Kidney (tissue), 14 donors: Measurements from ENCODE around the gene KLHDC8A. TPM values are rescaled to one million over a fixed set of nuclear protein-coding genes. Genes with fewer than 3 reads are reported as not detected.

Experiments used
- DNase-seq, 5 donors: peaks; one replicate each; pipeline ENCODE4 v3.0.0-alpha.2; 2013 to 2020
- FAIRE-seq: peaks from 2 replicates; lab custom pipeline; 2012; peaks lifted over from hg19 to GRCh38; lab: Jason Lieb, UNC
- H3K27ac ChIP-seq, 2 donors: one replicate each; pipeline ENCODE4 v1.7.0; 2013; ENCODE audit warnings: low read depth in 2 of 2, low read length in 2 of 2, inconsistent platforms in 1 of 2
- H3K27me3 ChIP-seq: one replicate; pipeline ENCODE4 v1.7.1; 2013; ENCODE audit warnings: low read length, inconsistent platforms; ENCODE audit not compliant: control insufficient read depth, insufficient read depth
- H3K36me3 ChIP-seq, 3 donors: one replicate each; pipeline versions ENCODE4 v1.7.0 to v1.7.1; 2013; ENCODE audit warnings: low read length in 3 of 3, control low read depth in 1 of 3, inconsistent platforms in 1 of 3; ENCODE audit not compliant: insufficient read depth in 3 of 3, control insufficient read depth in 2 of 3
- H3K4me1 ChIP-seq, 3 donors: one replicate each; pipeline versions ENCODE4 v1.7.0 to v1.7.1; 2013; ENCODE audit warnings: low read length in 3 of 3, inconsistent platforms in 1 of 3, low read depth in 1 of 3; ENCODE audit not compliant: control insufficient read depth in 2 of 3, insufficient read depth in 2 of 3
- H3K4me3 ChIP-seq, 3 donors: one replicate each; pipeline versions ENCODE4 v1.7.0 to v1.8.1; 2013; ENCODE audit warnings: low read length in 3 of 3, control low read depth in 1 of 3, inconsistent platforms in 1 of 3
- H3K9ac ChIP-seq, 3 donors: one replicate each; pipeline versions ENCODE4 v1.7.0 to v1.7.1; 2013; ENCODE audit warnings: low read length in 3 of 3, control low read depth in 1 of 3, inconsistent platforms in 1 of 3
- H3K9me3 ChIP-seq, 3 donors: one replicate each; pipeline versions ENCODE4 v1.7.0 to v1.7.1; 2013; ENCODE audit warnings: low read length in 3 of 3, control low read depth in 1 of 3, inconsistent platforms in 1 of 3; ENCODE audit not compliant: control insufficient read depth in 2 of 3, insufficient read depth in 1 of 3
- intact Hi-C: fragments of 100-400 bp; cut with DNase I; formaldehyde crosslinking; loops from one replicate; pipeline ENCODE4 v1.11.1; 2022
- polyA plus RNA-seq: library from polyadenylated mRNA; stranded (reverse); fragments of 350-450 nt; fragmentation: Illumina TruSeq; extraction: RNeasy Lipid Tissue Mini Kit (QIAGEN cat#74804); gene quantifications from one replicate; pipeline ENCODE4 v1.2.3, GENCODE V29; 2014; ENCODE audit warnings: low read depth, low replicate concordance; ENCODE audit not compliant: insufficient read depth
- total RNA-seq: library from RNA; stranded (reverse); fragmentation: NEBNext Ultra II Directional; extraction: Animal tissue kit (Norgen Biotek cat#: 25700); gene quantifications from one replicate; pipeline ENCODE4 v1.2.1, GENCODE V29; 2021
- TF ChIP-seq, protein P1 (sequence below): IDR thresholded peaks from 3 replicates; pipeline ENCODE4 v1.5.1; 2012; ENCODE audit warnings: mild to moderate bottlenecking, moderate library complexity, borderline replicate concordance; ENCODE audit not compliant: insufficient read depth; ENCODE audit errors: extremely low read depth
- donor health status: control.
- donor health status: control.
- donor health status: control.
- donor health status: control.
- donor health status: control.
- donor health status: DM: yes; HTN: yes; CAD: no.
- donor health status: Normal renal cell carcinoma (clear cell type).

The KLHDC8A gene
- total and polyA plus RNA-seq, 2 donors from 2014 or later, result not detected

DNA sequence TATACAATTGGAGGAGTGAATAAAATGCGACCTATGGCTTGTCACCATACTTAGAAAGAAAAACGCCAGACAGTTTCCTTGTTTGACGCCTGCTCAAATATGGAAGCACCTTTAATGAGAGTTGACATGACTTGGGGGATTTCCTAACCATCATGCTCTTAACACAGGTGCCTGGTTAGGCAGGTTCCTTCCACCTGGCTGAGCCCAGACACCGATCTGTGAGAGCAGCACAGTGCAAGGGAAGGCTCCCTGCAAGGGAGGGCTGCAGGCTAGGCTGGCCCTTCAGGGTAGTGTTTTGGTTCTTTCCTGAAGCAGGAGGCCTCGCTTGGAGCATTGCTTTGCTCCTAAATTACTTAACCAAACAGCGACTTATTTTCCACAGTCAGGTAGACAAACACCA is 24.6 kb upstream of the KLHDC8A start:
- no peaks in the 10 kb centered on the region for H3K36me3 ChIP-seq
- intact Hi-C loops, result no loop called here
- H3K4me1 ChIP-seq, result no peaks in the 10 kb centered on the region
- TF ChIP-seq, protein P1, sequence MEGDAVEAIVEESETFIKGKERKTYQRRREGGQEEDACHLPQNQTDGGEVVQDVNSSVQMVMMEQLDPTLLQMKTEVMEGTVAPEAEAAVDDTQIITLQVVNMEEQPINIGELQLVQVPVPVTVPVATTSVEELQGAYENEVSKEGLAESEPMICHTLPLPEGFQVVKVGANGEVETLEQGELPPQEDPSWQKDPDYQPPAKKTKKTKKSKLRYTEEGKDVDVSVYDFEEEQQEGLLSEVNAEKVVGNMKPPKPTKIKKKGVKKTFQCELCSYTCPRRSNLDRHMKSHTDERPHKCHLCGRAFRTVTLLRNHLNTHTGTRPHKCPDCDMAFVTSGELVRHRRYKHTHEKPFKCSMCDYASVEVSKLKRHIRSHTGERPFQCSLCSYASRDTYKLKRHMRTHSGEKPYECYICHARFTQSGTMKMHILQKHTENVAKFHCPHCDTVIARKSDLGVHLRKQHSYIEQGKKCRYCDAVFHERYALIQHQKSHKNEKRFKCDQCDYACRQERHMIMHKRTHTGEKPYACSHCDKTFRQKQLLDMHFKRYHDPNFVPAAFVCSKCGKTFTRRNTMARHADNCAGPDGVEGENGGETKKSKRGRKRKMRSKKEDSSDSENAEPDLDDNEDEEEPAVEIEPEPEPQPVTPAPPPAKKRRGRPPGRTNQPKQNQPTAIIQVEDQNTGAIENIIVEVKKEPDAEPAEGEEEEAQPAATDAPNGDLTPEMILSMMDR, result no peak
- no peak overlapping the region for H3K4me3 ChIP-seq
- no peak overlapping the region for H3K9ac ChIP-seq
- FAIRE-seq, result no peak
- no peak for DNase-seq
- no peaks in the 10 kb centered on the region for H3K27me3 ChIP-seq
- H3K9me3 ChIP-seq, result no peaks in the 10 kb centered on the region
- H3K27ac ChIP-seq, result no peak overlapping the region

- Histone ChIP-seq H3K36me3 (no peaks in the 10 kb centered on the region), H3K4me3 (no peak overlapping the region), H3K9ac (no peak overlapping the region), H3K27ac (no peak overlapping the region), H3K9me3 (no peaks in the 10 kb centered on the region), H3K4me1 (no peaks in the 10 kb centered on the region), H3K27me3 (no peaks in the 10 kb centered on the region)
- FAIRE-seq (no peak), DNase-seq (no peak)
- TF ChIP-seq, protein P1, result no peak
- intact Hi-C loops, result no loop called here
Observed at GRCh38 chr1:205380882-205381281, 24.2 kb upstream of the KLHDC8A start.

DNA sequence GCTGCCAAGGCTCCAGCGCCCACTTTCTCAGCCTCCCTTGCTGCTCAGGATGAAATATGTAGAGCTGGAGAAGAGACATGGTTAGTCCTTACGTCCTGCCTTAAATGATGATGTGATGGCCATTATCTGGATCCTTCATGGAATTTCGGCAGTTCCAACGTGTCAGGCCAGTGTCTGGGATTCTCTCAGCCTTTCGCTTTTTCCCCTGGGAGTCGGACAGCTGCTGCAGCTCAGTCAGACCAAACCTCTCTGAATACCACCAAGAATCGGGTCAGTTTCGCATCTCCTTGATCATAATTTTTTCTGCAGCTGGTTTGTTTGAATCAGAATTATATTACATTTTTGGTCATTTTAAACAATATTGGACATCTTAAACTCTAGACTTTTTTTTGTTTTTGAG is 22.3 kb upstream of the KLHDC8A start:
- H3K27ac ChIP-seq, result no peak overlapping the region
- no peaks in the 10 kb centered on the region for H3K4me1 ChIP-seq
- no peaks in the 10 kb centered on the region for H3K27me3 ChIP-seq
- H3K36me3 ChIP-seq, result no peaks in the 10 kb centered on the region
- intact Hi-C loops, result no loop called here
- no peak overlapping the region for H3K4me3 ChIP-seq
- TF ChIP-seq, protein P1, result no peak
- H3K9me3 ChIP-seq, result no peaks in the 10 kb centered on the region
- DNase-seq, result no peak
- no peak for FAIRE-seq
- H3K9ac ChIP-seq, result no peak overlapping the region

- Histone ChIP-seq H3K36me3 (no peaks in the 10 kb centered on the region), H3K9ac (no peak overlapping the region), H3K4me1 (peaks cover 0 to 3% (median 0%) of the 10 kb centered on the region in 3 donors), H3K27ac (no peak overlapping the region), H3K4me3 (no peak overlapping the region), H3K9me3 (no peaks in the 10 kb centered on the region), H3K27me3 (no peaks in the 10 kb centered on the region)
- FAIRE-seq (no peak), DNase-seq (no peak)
- intact Hi-C loops, result no loop called here
- TF ChIP-seq, protein P1, result no peak
Observed at GRCh38 chr1:205377355-205377754, 20.6 kb upstream of the KLHDC8A start.
